ENCODE data around the gene STMN1.

STMN1 gene

DNA sequence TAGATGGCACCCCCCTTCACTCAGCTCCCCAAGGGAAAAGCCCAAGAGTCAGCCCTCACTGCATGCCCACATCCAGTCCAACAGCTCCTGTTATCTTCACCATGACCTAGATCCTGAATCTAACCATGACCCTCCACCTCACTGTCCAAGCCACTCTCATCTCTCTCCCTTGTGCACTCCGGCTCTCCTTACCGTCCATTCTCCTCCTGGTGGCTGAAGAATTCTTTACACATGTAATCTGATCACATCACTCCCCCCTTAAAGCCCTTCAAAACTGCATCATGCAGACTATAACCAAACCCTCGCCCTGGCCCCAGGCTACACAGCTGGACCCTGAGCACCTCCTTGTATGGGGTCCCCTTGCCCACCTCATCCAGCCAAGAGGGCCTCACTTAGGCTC is 16.7 kb downstream of the STMN1 start:
- Histone ChIP-seq H3K36me3 (ENCODE audit: insufficient read depth) (no peaks in the 10 kb centered on the region), H3K9ac (no peak overlapping the region), H2AFZ (ENCODE audit: low read depth) (no peak overlapping the region), H3K27me3 (ENCODE audit: insufficient read depth, low read depth) (no peaks in the 10 kb centered on the region), H3K27ac (no peak overlapping the region), H3K4me1 (ENCODE audit: low read depth, poor library complexity, severe bottlenecking) (no peaks in the 10 kb centered on the region), H3K4me2 (no peak overlapping the region), H4K20me1 (ENCODE audit: insufficient read depth) (no peaks in the 10 kb centered on the region), H3K79me2 (ENCODE audit: insufficient read depth, low read depth) (no peaks in the 10 kb centered on the region), H3K4me3 (IDR thresholded peaks at IDR 0.05; ENCODE audit: insufficient read depth, low read depth, low read length) (no peak overlapping the region)
- TF ChIP-seq CTCF (conservative IDR thresholded peaks at IDR 0.05; ENCODE audit: low read depth, low read length), result no peak

GRCh38 chr1:25888426-25888987 is 17.7 kb downstream of the STMN1 start:
- H3K79me2 ChIP-seq (ENCODE audit: insufficient read depth, low read depth), result no peaks in the 10 kb centered on the region
- TF ChIP-seq CTCF (conservative IDR thresholded peaks at IDR 0.05; ENCODE audit: low read depth, low read length), result no peak
- H3K4me3 ChIP-seq (IDR thresholded peaks at IDR 0.05; ENCODE audit: insufficient read depth, low read depth, low read length), result no peak overlapping the region
- H3K27ac ChIP-seq, result no peak overlapping the region
- H3K9ac ChIP-seq, result no peak overlapping the region
- no peaks in the 10 kb centered on the region for H4K20me1 ChIP-seq (ENCODE audit: insufficient read depth)
- no peaks in the 10 kb centered on the region for H3K4me1 ChIP-seq (ENCODE audit: low read depth, poor library complexity, severe bottlenecking)
- no peaks in the 10 kb centered on the region for H3K27me3 ChIP-seq (ENCODE audit: insufficient read depth, low read depth)
- H3K4me2 ChIP-seq, result no peak overlapping the region
- H2AFZ ChIP-seq (ENCODE audit: low read depth), result no peak overlapping the region
- H3K36me3 ChIP-seq (ENCODE audit: insufficient read depth), result no peaks in the 10 kb centered on the region

DNA sequence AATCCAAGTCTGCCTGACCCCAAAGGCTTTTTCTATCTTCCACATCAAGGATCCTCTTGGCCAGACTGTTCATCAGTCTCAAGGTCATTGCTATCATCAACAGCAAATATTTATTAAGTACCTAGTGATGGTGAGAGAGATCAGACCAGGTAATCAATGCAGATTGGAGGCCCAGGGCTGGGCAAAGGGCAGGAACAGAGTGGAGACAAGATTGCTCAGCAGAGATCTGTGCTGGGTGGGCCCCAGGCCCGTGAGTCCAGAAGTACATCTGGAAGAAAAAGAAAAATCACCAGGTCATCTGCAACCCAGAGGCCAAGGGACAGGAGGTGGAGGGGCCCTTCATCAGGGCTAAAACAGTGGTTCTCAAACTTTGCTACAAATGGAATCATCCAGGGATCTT is 20.6 kb downstream of the STMN1 start:
- H3K79me2 ChIP-seq (ENCODE audit: insufficient read depth, low read depth), result no peaks in the 10 kb centered on the region
- H4K20me1 ChIP-seq (ENCODE audit: insufficient read depth), result no peaks in the 10 kb centered on the region
- H3K36me3 ChIP-seq (ENCODE audit: insufficient read depth), result no peaks in the 10 kb centered on the region
- no peak for TF ChIP-seq CTCF (conservative IDR thresholded peaks at IDR 0.05; ENCODE audit: low read depth, low read length)
- no peaks in the 10 kb centered on the region for H3K27me3 ChIP-seq (ENCODE audit: insufficient read depth, low read depth)
- H3K4me2 ChIP-seq, result no peak overlapping the region
- H3K4me1 ChIP-seq (ENCODE audit: low read depth, poor library complexity, severe bottlenecking), result no peaks in the 10 kb centered on the region
- H2AFZ ChIP-seq (ENCODE audit: low read depth), result no peak overlapping the region
- no peak overlapping the region for H3K27ac ChIP-seq
- H3K9ac ChIP-seq, result no peak overlapping the region
- no peak overlapping the region for H3K4me3 ChIP-seq (IDR thresholded peaks at IDR 0.05; ENCODE audit: insufficient read depth, low read depth, low read length)

DNA sequence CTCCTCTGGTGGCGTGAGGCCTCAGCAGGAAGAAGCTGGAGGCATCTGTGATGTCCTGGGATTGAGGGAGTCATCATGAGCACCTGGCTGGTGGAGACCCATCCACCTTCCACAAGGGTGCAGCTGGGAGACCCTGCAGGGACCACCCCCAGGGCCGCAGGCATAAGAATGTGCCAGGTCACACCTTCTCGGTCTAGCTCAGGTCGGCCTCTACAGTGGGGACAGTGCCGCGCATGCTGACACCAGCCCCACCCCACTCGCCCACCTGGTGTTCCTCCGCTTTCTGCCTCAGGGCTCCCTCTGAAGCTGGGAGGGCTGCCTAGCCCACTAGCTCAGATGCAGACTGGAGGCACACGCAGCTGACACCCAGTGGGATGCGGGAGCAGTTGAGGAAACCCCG is 25.0 kb downstream of the STMN1 start:
- Histone ChIP-seq H3K9ac (no peak overlapping the region), H3K4me3 (IDR thresholded peaks at IDR 0.05; ENCODE audit: insufficient read depth, low read depth, low read length) (no peak overlapping the region), H2AFZ (ENCODE audit: low read depth) (no peak overlapping the region), H4K20me1 (ENCODE audit: insufficient read depth) (no peaks in the 10 kb centered on the region), H3K27me3 (ENCODE audit: insufficient read depth, low read depth) (0 out of 2 replicates have a peak, but pooled peaks cover under 1% of the 10 kb centered on the region), H3K36me3 (ENCODE audit: insufficient read depth) (no peaks in the 10 kb centered on the region), H3K27ac (no peak overlapping the region), H3K79me2 (ENCODE audit: insufficient read depth, low read depth) (no peaks in the 10 kb centered on the region), H3K4me1 (ENCODE audit: low read depth, poor library complexity, severe bottlenecking) (no peaks in the 10 kb centered on the region), H3K4me2 (no peak overlapping the region)
- no peak for TF ChIP-seq CTCF (conservative IDR thresholded peaks at IDR 0.05; ENCODE audit: low read depth, low read length)

All from KMS-11 (cell line).